Measurements from ENCODE around the gene ADPRHL1.

DNA sequence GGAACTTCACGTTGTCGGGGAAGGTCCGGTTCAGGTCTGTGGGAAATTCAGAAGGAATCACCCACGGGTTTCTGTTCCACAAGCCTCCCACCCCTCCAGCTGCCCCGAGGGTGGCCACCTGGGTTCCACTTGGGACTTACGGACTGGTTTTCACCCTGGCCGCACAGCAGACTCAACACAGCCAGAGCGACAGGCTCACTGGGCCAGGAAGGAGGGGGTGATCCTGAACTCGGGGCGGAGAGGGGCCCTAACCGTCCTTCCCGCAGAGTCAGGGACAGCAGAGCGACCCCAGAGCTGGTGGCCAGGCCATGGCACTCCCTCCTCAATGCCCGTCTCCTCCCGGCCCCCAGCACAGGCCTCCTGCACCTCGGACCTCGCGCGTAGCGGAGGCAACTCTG, 102.4 kb downstream of the ADPRHL1 start:
- TF ChIP-seq, protein P1, sequence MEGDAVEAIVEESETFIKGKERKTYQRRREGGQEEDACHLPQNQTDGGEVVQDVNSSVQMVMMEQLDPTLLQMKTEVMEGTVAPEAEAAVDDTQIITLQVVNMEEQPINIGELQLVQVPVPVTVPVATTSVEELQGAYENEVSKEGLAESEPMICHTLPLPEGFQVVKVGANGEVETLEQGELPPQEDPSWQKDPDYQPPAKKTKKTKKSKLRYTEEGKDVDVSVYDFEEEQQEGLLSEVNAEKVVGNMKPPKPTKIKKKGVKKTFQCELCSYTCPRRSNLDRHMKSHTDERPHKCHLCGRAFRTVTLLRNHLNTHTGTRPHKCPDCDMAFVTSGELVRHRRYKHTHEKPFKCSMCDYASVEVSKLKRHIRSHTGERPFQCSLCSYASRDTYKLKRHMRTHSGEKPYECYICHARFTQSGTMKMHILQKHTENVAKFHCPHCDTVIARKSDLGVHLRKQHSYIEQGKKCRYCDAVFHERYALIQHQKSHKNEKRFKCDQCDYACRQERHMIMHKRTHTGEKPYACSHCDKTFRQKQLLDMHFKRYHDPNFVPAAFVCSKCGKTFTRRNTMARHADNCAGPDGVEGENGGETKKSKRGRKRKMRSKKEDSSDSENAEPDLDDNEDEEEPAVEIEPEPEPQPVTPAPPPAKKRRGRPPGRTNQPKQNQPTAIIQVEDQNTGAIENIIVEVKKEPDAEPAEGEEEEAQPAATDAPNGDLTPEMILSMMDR (IDR thresholded peaks at IDR 0.05; ENCODE audit: low read length) = no peak
- no peak for TF ChIP-seq EZH2phosphoT487 (IDR thresholded peaks at IDR 0.05; ENCODE audit: low read length)
- no peak for TF ChIP-seq EZH2 (optimal IDR thresholded peaks at IDR 0.05; ENCODE audit: low read depth, low read length)

Data from MM.1S (cell line).